ENCODE data around the gene FCHSD2. TPM values are rescaled to one million over a fixed set of nuclear protein-coding genes. Genes with fewer than 3 reads are reported as not detected.

Gene FCHSD2
- total RNA-seq, 2 donors from 2014 or later = 56.5 to 75.3 TPM

DNA sequence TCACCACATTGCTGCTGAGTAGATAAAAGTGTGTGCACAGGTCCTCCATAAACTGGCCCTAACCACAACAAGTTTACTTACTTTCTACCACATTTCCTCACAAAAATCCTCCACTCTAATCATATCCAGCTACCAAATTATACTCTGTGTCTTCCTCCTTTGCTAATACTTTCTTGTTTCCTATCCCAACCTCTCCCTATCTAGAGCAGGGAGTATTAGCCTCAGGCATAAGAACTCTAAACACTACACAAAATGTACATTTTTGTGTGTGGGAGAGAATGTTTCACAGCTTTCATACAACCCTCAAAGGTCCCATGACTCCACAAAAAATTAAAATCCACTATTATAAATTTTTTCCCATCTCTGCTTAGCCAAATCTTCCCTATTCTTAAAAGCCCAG lies 255.5 kb downstream of the FCHSD2 start:
- H3K4me3 ChIP-seq = no peak overlapping the region
- DNase-seq (ENCODE audit: low spot score) = no peak
- no peaks in the 10 kb centered on the region for H3K27me3 ChIP-seq (replicated peaks; ENCODE audit: insufficient read depth)
- no peaks in the 10 kb centered on the region for H3K9me3 ChIP-seq
- H3K27ac ChIP-seq = no peak overlapping the region
- no peak for ATAC-seq (ENCODE audit: insufficient number of reproducible peaks, low FRiP score, low read depth)
- TF ChIP-seq, protein P1, sequence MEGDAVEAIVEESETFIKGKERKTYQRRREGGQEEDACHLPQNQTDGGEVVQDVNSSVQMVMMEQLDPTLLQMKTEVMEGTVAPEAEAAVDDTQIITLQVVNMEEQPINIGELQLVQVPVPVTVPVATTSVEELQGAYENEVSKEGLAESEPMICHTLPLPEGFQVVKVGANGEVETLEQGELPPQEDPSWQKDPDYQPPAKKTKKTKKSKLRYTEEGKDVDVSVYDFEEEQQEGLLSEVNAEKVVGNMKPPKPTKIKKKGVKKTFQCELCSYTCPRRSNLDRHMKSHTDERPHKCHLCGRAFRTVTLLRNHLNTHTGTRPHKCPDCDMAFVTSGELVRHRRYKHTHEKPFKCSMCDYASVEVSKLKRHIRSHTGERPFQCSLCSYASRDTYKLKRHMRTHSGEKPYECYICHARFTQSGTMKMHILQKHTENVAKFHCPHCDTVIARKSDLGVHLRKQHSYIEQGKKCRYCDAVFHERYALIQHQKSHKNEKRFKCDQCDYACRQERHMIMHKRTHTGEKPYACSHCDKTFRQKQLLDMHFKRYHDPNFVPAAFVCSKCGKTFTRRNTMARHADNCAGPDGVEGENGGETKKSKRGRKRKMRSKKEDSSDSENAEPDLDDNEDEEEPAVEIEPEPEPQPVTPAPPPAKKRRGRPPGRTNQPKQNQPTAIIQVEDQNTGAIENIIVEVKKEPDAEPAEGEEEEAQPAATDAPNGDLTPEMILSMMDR (IDR thresholded peaks at IDR 0.05) = no peak
- peaks cover 0 to 6% of the 10 kb centered on the region in 2 donors for H3K4me1 ChIP-seq (ENCODE audit: control insufficient read depth in 1 of 2, low read depth in 2 of 2)
- peaks cover 14% of the 10 kb centered on the region for H3K36me3 ChIP-seq

DNA sequence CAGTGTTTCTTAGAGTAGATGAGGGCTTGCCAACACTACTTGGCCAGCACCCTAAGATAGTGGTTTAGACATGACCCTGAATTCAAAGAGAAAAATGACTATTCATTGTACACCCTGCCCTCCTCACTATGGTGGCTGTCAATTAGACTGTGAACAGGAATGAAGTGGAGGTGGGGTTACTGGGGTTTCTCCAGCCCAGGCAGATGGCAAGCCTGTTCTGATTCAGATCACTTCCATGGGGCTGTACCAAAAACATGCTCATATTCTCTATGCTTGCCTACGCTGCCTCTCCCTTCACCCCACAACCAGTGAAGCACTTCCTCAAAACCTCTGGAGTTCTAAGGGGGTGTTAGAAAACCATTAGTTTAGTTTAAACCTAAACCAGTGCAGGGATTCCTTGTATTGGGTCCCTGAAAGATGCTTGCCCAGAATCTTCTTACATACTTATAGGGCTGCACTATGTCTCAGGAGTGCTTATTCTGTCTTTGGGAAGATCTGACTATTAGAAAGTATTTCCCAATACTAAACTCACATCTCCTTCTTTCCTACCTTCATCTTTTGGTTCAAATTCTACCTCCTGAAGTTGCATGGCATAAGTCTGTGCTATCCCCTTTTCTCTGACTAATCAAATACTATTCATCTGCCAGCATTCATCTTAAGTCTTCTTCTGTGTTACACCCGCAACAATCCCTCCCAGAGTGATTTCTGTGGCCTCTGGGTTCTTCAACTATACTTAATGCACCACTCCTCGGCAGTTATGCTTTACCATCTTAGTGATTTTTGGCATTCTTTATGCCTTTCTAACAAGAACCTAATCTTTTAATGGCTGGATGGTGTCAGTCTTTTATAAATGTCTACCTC lies 256.1 kb downstream of the FCHSD2 start:
- H3K4me3 ChIP-seq = no peak overlapping the region
- DNase-seq (ENCODE audit: low spot score) (no peak), ATAC-seq (ENCODE audit: insufficient number of reproducible peaks, low FRiP score, low read depth) (no peak)
- no peaks in the 10 kb centered on the region for H3K9me3 ChIP-seq
- H3K4me1 ChIP-seq (ENCODE audit: control insufficient read depth in 1 of 2, low read depth in 2 of 2) = peaks cover 0 to 6% of the 10 kb centered on the region in 2 donors
- peak overlapping the region in 1 of 2 donors; percentile 2 for H3K27ac ChIP-seq
- peaks cover 16% of the 10 kb centered on the region for H3K36me3 ChIP-seq
- TF ChIP-seq, protein P1 (IDR thresholded peaks at IDR 0.05) = no peak
- H3K27me3 ChIP-seq (replicated peaks; ENCODE audit: insufficient read depth) = no peaks in the 10 kb centered on the region

DNA sequence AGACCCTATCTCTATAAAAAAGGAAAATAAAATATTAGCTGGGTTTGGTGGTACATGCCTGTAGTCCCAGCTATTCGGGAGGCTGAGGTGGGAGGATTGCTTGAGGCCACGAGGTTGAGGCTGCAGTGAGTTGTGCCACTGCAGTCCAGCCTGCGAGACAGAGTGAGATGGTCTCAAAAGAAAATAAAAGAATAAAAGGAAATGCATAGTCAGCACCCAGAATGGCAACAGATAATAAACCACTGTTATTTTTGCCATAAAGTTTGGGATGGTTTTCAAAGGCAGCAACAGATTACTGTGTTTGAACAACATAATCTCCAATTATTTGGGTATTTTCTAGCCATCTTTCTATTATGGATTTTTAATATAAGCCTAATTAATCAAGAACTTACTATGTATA lies 266.0 kb downstream of the FCHSD2 start:
- no peaks in the 10 kb centered on the region for H3K36me3 ChIP-seq
- H3K27me3 ChIP-seq (replicated peaks; ENCODE audit: insufficient read depth) = no peaks in the 10 kb centered on the region
- TF ChIP-seq, protein P1 (IDR thresholded peaks at IDR 0.05) = no peak
- no peak for ATAC-seq (ENCODE audit: insufficient number of reproducible peaks, low FRiP score, low read depth)
- no peaks in the 10 kb centered on the region for H3K9me3 ChIP-seq
- no peak for DNase-seq (ENCODE audit: low spot score)
- H3K4me3 ChIP-seq = no peak overlapping the region
- H3K4me1 ChIP-seq (ENCODE audit: control insufficient read depth in 1 of 2, low read depth in 2 of 2) = peaks cover 4 to 8% of the 10 kb centered on the region in 2 donors
- H3K27ac ChIP-seq = no peak overlapping the region

DNA sequence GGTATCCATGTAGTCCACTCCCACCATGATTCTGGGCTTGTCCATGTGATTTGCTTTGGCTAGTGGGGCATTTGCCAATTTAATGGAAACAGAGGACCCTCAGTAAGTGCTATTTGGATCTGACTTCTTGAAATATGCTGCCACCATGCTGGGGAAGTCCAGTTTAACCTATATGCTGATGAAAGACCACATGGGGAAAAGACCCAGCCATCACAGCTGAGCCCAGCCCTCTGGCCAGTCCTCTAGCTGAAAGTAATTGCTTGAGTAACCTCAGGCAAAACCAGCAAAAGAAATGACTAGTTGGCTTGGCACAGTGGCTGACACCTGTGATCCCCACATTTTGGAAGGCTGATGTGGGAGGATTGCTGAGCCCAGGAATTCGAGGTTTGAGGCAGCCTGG lies 266.4 kb downstream of the FCHSD2 start:
- no peak for DNase-seq (ENCODE audit: low spot score)
- H3K36me3 ChIP-seq = no peaks in the 10 kb centered on the region
- ATAC-seq (ENCODE audit: insufficient number of reproducible peaks, low FRiP score, low read depth) = no peak

DNA sequence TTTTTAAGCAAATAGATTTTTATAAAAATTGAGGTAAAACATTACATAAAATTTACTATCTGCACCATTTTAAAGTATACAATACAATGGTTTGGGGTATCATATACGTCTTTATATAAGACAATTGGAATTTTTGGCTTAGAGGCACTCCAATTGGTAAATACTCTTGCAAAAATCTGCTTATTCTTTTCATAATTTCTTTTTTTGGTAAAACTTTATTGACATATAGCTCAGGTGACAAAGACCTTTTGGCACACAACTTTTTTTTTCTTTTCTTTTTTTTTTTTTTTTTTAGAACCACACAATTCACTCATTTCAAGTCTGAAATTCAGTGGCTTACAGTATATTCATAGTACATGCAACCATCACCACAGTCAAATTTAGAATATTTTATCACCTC lies 270.1 kb downstream of the FCHSD2 start:
- no peak for DNase-seq (ENCODE audit: low spot score)
- H3K4me3 ChIP-seq = no peak overlapping the region
- ATAC-seq (ENCODE audit: insufficient number of reproducible peaks, low FRiP score, low read depth) = no peak
- no peak overlapping the region for H3K27ac ChIP-seq
- H3K27me3 ChIP-seq (replicated peaks; ENCODE audit: insufficient read depth) = no peaks in the 10 kb centered on the region
- TF ChIP-seq, protein P1 (IDR thresholded peaks at IDR 0.05) = no peak
- H3K9me3 ChIP-seq = no peaks in the 10 kb centered on the region
- peaks cover 8 to 17% of the 10 kb centered on the region in 2 donors for H3K4me1 ChIP-seq (ENCODE audit: control insufficient read depth in 1 of 2, low read depth in 2 of 2)
- no peaks in the 10 kb centered on the region for H3K36me3 ChIP-seq

More for the DNA sequence above, 266.4 kb downstream of the FCHSD2 start:
- no peaks in the 10 kb centered on the region for H3K27me3 ChIP-seq (replicated peaks; ENCODE audit: insufficient read depth)
- peaks cover 5 to 8% of the 10 kb centered on the region in 2 donors for H3K4me1 ChIP-seq (ENCODE audit: control insufficient read depth in 1 of 2, low read depth in 2 of 2)
- no peaks in the 10 kb centered on the region for H3K9me3 ChIP-seq
- H3K4me3 ChIP-seq = no peak overlapping the region
- TF ChIP-seq, protein P1 (IDR thresholded peaks at IDR 0.05) = no peak
- no peak overlapping the region for H3K27ac ChIP-seq

Data from thoracic aorta (tissue), 2 donors.